Measurements from ENCODE around the gene FAM3A. TPM values are rescaled to one million over a fixed set of nuclear protein-coding genes. Genes with fewer than 3 reads are reported as not detected.
A peak's percentile ranks its signal among the peaks of the same experiment; 100 is the strongest.

FAM3A gene
- total and polyA plus RNA-seq, 10 of the 15 experiments (the other 5 are each of a cell fraction or from before 2014, with no cell fraction given): 0.29 to 21.1 (median 11.4) TPM

- TF ChIP-seq, protein P1, sequence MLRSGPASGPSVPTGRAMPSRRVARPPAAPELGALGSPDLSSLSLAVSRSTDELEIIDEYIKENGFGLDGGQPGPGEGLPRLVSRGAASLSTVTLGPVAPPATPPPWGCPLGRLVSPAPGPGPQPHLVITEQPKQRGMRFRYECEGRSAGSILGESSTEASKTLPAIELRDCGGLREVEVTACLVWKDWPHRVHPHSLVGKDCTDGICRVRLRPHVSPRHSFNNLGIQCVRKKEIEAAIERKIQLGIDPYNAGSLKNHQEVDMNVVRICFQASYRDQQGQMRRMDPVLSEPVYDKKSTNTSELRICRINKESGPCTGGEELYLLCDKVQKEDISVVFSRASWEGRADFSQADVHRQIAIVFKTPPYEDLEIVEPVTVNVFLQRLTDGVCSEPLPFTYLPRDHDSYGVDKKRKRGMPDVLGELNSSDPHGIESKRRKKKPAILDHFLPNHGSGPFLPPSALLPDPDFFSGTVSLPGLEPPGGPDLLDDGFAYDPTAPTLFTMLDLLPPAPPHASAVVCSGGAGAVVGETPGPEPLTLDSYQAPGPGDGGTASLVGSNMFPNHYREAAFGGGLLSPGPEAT (IDR thresholded peaks at IDR 0.05; ENCODE audit: low read depth): no peak
Measured at GRCh38 chrX:154477891-154478477, 38.0 kb downstream of the FAM3A start (continued).

- Histone ChIP-seq H3K9me3 (replicated peaks; ENCODE audit: control insufficient read depth, insufficient read depth, low read length) (no peaks in the 10 kb centered on the region; the same call in 2 of the 3 replicates), H3K27me3 (replicated peaks in 1 of 2; ENCODE audit: control insufficient read depth in 2 of 2, insufficient read depth in 2 of 2, low read length in 1 of 2) (no peaks in the 10 kb centered on the region), H3K79me2 (ENCODE audit: control insufficient read depth, insufficient read depth, low read length) (no peaks in the 10 kb centered on the region; the same call in 1 of the 2 replicates), H2AFZ (ENCODE audit: control insufficient read depth, low read depth, low read length) (no peak overlapping the region), H3K4me1 (ENCODE audit: control insufficient read depth, insufficient read depth, low read length) (no peaks in the 10 kb centered on the region; the same call in 1 of the 2 replicates), H3K36me3 (ENCODE audit: control insufficient read depth in 2 of 2, insufficient read depth in 2 of 2, low read length in 1 of 2) (no peaks in the 10 kb centered on the region; a peak in 1 of 4 replicates), H3K4me3 (no peak overlapping the region), H3K9ac (ENCODE audit: control insufficient read depth, insufficient read depth, low read length) (no peak overlapping the region), H4K20me1 (ENCODE audit: control insufficient read depth, insufficient read depth) (no peaks in the 10 kb centered on the region), H3K27ac (ENCODE audit: control insufficient read depth, insufficient read depth) (no peak overlapping the region), H3K4me2 (ENCODE audit: control insufficient read depth, insufficient read depth) (no peak overlapping the region)
- CTCF ChIA-PET: interaction anchor here (0.8 to 1.4 kb wide), 2 partner anchors 15 to 50 kb away, joined by 3 to 6 read pairs; no protein-coding TSS in a partner anchor
- SMC1A ChIA-PET (ENCODE audit: uncharacterized antibody, unreplicated experiment): interaction anchor here (1.0 to 1.3 kb wide), 2 partner anchors 9 to 36 kb away, joined by 3 read pairs; partner anchors contain the start of gene UBL4A
- BruUV-seq (replicated peaks): no TSS peak
- in situ Hi-C loops (cut with MboI) (no loop called here), intact Hi-C loops (cut with micrococcal nuclease; ENCODE audit: unreplicated experiment) (loop anchor here (5.0 kb wide), 2 partner anchors 40 kb away; partner anchors contain the start of genes FAM3A and GDI1)
- DNase-seq (ENCODE audit: low read depth, low spot score) (no peak), FAIRE-seq (no peak), ATAC-seq (no peak)
- RAD21 ChIA-PET (ENCODE audit: unreplicated experiment): interaction anchor here (1.2 kb wide), 1 partner anchor 13 kb away, joined by 4 read pairs; the partner anchor contains the start of gene SLC10A3
- POLR2A ChIA-PET: interaction anchor here (0.7 to 1.2 kb wide), 6 partner anchors 9 to 50 kb away, joined by 3 to 6 read pairs (median 4); partner anchors contain the start of gene UBL4A
- no peak for TF ChIP-seq STAT1 (conservative IDR thresholded peaks at IDR 0.05)
- peak; percentile 39; the same call in 1 of the 2 replicates for TF ChIP-seq POLR2A (IDR thresholded peaks at IDR 0.05; ENCODE audit: low read depth, low read length)
- WGBS (ENCODE audit: insufficient coverage, insufficient replicate concordance, low lambda C conversion rate, missing lambda C conversion rate): 50% methylated on average over 6 of the region's 8 CpGs
Measured at GRCh38 chrX:154476821-154477220, 39.2 kb downstream of the FAM3A start.
